GM19452 (cell line): ENCODE results near the gene SPO11.
A peak's percentile ranks its signal among the peaks of the same experiment; 100 is the strongest.
"Not testable (repeated sequence)": the region's sequence is repeated elsewhere in the genome, so short reads cannot be mapped to it uniquely, and the experiment has no call there.

Experiments used
- ATAC-seq: cut with Tn5 transposase; IDR thresholded peaks from one replicate; pipeline ENCODE4 v1.9.1; 2021; ENCODE audit not compliant: unreplicated experiment

SPO11 gene

DNA sequence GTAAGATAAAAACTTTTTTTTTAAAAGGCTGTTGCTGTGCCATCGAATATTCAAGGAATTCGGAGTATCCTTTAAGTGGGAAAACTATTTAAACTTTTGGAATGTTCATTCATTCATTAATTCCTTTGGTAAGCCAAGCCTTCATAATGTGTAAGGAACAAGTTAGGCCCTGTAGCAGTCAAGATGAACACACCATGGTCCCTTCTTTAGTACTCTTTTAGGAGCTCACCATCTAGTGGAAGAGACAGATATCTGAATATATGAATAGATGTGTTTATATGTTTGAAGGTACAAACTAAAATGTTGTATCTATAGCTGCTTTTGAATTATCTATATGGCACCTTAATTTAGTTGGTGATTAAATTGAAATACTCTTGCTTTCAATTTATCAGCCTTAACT, 5.8 kb downstream of the SPO11 start:
- ATAC-seq, result no peak

DNA sequence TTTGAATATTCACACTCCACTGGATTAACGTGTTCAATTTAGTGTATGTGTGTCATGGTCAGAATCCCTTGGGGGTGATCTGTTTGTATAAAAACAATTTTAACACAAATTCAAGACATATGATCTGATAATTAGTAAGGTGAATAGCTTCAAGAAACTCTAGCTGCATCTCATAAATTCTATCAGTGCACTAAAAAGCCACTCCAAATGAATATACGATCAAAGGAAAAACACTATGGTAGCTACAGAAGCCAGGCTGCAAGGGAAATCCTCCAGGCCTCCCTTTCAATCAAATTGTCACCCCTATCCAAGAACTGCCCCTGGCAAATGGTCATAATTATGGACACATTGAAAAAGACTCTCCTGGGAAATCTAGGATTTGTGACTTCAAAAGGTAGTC, 12.1 kb downstream of the SPO11 start:
- ATAC-seq, result no peak

DNA sequence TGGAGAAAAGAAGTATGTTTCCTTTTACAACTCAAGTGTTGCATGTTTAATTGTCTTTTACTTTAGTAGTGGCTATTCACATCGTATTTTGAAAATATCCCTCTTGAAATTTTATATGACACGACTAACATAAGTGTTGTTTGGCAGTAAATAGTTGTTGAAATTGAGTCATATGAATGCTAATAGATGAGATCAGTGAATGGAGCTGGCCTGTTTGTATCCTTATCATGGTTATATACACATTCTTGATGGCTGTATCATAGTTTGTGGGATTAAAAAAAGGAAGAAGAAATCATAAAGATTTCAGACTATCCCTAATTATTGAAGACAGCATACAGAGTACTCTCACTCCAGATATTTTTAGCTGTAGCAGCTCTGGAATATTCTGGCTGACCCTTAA, 13.2 kb downstream of the SPO11 start:
- ATAC-seq, result no peak

DNA sequence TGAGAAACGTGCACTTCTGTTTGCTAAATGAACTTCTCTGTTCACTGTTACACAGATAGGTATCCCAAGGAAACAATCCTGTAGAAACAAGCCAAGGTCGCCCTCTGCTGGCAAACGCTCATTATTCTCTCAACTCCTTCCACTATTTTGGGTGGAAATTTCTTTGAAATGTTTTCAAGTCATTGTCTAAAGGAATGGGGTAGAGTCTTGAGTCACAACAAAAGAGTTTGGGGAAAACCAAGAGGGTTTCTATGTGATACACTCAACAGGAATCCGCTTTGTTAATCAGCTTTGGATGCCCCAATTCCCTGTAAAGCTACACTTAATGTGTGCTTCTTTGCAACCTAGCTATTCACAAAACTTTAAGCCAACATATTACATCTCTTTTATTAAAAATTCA, 16.9 kb downstream of the SPO11 start:
- ATAC-seq, result no peak

DNA sequence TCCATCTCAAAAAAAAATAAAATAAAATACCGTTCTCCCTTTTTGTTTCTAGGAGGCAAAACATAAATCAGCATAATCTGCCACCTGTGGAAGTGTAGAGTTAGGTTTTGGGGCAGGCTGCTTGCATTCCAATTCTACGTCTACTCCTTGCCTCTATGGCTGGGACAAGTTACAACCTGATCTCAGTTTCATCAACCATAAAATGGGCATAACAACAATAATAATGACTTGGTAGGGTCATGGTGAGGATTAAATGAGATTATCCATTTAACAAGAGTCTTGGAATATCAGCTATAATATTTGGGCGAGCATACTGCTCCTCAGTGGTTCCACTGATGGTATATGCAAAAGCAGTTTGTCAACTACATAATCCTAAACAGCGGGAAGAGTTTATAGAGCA, 17.8 kb downstream of the SPO11 start:
- ATAC-seq, result no peak

DNA sequence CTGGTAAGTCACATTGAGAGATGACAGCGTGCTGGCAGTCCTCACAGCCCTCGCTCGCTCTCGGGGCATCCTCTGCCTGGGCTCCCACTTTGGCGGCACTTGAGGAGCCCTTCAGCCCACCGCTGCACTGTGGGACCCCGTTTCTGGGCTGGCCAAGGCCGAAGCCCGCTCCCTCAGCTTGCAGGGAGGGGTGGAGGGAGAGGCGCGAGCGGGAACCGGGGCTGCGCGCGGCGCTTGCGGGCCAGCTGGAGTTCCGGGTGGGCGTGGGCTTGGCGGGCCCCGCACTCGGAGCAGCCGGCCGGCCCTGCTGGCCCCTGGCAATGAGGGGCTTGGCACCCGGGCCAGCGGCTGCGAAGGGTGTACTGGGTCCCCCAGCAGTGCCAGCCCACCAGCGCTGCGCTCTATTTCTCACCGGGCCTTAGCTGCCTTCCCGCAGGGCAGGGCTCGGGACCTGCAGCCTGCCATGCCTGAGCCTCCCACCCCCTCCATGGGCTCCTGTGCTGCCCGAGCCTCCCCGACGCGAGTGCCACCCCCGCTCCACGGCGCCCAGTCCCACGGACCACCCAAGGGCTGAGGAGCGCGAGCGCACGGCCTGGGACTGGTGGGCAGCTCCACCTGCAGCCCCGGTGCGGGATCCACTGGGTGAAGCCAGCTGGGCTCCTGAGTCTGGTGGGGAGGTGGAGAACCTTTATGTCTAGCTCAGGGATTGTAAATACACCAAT, 18.8 kb downstream of the SPO11 start:
- ATAC-seq, result not testable (repeated sequence)

DNA sequence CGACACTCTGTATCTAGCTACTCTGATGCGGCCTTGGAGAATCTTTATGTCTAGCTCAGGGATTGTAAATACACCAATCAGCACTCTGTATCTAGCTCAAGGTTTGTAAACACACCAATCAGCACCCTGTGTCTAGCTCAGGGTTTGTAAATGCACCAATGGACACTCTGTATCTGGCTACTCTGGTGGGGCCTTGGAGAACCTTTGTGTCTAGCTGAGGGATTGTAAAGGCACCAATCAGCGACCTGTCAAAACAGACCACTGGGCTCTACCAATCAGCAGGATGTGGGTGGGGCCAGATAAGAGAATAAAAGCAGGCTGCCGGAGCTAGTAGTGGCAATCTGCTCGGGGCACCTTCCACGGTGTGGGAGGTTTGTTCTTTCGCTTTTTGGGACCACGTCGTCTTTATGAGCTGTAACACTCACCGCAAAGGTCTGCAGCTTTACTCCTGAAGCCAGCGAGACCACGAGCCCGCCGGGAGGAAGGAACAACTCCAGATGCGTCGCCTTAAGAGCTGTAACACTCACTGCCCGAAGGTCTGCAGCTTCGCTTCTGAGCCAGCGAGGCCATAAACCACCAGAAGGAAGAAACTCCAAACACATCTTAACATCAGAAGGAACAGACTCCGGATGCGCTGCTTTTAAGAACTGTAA, 19.4 kb downstream of the SPO11 start:
- ATAC-seq, result not testable (repeated sequence)

DNA sequence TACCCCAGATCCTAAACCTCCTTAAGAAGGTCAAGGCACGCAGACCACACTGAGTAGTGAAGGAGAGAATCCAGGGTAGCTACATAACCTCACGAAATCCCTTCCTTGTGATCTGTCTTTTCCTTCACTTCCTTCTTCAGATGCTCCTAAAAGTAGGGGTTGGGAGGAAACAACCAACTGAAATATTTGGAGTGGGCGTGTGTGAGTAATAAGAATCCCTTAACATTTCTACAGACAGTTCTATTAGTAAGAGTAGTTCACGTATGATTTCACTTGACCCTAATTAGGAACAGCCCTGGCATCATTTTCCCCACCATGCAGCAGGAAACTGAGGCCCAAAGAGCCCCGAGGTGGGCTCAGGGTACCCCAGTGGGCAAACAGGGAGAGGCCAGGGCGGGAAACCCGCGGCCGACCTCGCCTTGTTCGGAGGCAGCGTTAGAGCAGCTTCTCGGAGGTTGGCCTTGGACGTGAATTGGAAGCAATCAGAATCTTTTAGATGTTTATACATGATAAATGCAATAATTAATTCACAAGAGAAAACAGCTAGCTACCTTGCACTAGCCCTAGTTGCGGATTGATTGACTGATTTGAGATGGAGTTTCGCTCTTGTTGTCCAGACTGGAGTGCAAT, 20.6 kb downstream of the SPO11 start:
- no peak for ATAC-seq

DNA sequence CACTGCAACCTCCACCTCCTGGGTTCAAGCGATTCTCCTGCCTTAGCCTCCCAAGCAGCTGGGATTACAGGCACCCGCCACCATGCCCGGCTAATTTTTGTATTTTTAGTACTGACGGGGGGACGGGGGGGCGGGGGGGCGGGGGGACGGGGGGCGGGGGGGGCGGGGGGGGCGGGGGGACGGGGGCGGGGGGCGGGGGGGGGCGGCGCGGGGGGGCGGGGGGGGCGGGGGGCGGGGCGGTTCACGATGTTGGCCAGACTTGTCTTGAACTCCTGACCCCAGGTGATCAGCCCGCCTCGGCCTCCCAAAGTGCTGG, 21.1 kb downstream of the SPO11 start:
- ATAC-seq, result not testable (repeated sequence)

DNA sequence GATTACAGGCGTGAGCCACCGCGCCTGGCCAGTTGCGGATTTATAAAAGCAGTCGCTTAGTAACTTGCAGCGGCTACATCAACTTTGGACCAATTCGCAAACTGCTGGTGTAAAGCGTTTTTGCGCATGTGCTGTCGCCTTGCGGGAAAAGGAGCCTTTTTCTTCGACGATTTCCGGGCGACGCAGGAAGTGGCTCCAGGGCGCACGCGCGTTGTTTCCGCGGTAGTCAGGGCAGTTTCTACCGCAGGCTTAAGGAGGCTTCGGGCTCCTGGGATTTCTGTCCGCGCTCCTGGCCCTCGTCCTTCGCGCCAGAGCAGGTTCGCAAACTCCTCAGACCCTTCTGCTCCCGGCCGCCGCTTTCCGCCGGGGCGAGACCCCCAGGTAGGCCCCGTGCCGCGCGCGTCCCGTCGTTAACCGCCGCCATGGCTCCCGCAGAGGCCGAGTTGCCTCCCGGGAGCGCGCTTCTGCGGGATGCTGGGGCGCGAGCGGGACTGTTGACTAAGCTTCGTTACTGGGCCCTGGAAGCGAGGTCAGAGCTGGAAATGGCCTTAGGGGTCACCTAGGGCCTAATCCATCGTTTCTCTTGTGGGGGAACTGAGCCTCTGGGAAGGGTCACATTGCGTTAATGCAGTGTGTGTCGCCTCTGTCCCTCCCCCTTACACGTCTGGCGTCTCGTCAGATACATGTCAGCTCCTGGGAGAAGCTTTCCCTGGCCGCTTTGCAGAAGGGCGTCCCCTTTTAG, 21.6 kb downstream of the SPO11 start, which contains the start of gene RAE1:
Gene RAE1, plus strand, starts transcription at position 214 of the 742 bp plus-strand sequence. CDS start 2,784 bp downstream, outside the sequence.
- ATAC-seq, result peak; percentile 78

DNA sequence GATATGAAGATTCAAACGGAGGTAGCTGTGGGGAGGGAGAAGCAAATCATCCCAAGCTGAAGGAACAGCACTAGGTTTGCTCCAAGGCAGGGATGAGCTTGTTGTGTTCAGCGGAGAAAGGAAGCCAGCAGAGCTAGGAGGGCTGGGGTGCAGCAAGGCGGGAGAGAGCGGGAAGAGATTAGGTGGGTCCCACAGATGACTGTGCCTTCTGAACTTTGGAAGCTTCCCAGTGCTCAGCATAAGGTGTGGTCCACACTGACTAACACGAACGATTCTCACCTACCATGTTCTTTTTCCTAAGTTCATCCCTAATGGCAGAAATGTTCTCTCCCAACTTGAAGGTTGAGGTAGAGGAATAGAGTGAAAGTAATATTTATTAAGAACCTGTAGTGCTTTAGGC, 22.7 kb downstream of the SPO11 start:
- ATAC-seq, result no peak

DNA sequence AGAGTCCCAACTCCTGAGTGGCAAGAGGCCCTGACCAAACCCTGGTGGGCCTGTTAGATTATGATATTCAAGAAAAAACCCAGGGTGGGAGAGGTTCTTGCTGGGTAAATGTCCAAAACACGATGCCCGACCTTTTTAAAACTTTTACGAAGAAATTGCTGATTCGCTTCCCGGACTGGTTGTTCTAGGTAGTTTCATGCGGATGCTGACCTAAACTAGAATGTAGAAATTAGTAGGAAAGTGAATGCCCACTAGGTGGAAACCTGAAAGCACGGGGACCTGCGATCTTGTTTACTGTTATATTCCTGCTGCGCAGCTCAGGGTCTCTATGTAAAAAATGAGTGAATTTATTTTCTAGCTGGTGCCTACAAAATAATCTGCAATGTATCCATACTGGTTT, 23.7 kb downstream of the SPO11 start:
- no peak for ATAC-seq

DNA sequence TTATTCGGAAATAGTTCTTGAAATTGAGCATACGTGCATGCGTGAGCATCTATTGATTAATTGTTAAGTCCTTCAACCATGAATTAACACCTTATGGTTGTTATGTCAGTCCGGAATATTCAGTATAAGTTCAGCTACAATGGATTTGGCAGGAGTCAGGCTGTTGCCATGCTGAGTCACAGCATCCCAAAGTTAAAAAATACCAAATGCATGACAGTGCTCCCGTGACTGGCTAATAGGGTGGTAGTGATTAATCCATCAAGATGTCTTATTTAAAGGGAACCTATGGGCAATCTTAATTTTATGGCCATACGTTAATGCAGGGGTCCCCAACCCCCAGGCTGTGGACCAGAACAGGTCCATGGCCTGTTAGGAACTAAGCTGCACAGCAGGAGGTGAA, 31.9 kb downstream of the SPO11 start:
- ATAC-seq, result no peak

DNA sequence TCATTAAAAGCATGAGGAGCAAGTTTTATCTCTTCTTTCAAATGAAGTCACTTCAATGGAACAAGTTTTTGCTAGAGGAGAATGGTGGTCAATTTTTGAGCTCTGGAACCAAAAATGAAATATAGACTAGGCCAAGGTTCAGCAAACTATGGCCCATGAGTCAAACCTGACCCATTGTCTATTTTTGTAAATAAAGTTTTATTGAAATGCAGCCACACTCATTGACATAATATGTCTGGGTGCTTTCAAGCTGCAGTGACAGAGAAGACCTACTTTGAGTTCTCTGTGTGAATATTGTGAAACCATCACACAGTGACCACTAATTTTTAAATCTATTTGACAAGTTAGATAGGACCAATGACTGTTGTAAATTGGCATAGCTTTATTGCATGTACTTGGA, 34.8 kb downstream of the SPO11 start:
- ATAC-seq, result no peak

DNA sequence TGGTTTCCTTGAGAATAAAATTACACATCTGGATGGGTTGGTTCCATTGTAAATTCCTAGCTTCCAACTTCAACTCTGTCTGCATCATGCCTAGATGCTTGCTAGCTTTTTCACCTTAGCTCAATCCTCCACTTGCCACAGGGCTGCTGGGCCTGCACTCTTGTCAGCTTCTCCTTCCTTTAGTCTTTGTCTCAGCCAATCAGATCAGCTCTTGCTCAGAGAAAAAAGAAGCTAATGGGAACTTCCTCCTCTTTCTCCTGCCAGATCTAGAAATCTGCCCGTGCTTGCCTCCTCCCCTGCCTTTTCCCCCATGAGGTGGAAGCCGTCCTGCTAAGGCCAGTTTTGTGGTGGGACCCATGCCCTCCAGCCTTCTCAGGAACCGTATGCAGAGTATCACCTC, 40.0 kb downstream of the SPO11 start:
- ATAC-seq, result no peak

DNA sequence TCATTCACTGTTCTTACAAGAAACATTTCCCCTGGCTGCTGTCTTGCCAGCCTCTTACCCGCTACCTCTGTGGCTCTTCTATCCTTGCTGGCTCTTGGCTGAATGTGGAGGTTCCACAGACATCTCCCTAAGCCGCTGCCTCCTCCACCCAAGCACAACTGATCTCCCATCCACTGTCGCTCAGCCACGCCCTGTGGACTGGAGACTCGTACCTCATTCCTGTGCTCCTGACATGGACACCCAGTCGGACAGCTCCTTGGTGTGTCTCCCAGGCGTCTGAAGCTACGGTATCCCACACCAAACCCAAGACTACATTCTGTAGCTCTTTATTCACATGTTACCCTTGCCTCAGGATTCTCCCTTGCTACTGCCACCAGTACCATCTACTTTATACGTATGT, 40.7 kb downstream of the SPO11 start:
- ATAC-seq, result no peak

DNA sequence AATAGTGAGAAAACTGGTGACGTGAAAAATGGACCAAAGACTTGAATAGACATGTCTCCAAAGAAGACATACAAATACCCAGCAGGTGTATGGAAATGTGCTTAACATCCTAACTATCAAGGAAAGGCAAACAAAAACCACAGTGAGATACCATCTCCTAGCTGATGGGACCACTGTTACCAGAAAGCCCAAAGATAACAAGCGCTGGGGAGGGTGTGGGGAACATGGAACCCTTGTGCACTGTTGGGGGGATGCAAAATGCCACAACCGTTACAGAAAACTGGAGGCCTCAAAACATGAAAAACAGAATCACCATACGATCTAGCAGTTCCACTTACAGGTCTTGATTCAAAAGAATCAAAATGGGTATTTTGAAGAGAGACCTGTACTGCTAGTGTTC, 41.8 kb downstream of the SPO11 start:
- ATAC-seq, result no peak

DNA sequence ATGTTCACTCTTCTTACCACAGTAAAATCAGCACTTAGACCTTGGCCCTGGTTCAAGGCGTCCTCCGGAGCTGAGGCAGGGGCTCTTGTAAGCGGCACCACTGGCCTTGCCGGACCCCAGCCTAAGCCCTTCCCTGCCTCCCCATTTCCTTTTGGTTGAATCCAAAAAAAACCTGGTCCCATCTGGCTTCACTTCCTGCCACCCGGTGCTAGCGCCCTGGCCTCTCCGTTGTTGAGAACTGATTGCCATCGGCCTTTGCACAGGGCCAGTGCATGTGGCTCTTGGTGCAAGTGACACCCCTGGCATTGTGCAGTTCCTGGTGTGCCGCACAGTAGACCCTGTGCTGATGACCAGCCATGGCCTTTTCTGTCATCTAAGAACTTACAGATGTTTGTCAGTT, 42.6 kb downstream of the SPO11 start:
- no peak for ATAC-seq

DNA sequence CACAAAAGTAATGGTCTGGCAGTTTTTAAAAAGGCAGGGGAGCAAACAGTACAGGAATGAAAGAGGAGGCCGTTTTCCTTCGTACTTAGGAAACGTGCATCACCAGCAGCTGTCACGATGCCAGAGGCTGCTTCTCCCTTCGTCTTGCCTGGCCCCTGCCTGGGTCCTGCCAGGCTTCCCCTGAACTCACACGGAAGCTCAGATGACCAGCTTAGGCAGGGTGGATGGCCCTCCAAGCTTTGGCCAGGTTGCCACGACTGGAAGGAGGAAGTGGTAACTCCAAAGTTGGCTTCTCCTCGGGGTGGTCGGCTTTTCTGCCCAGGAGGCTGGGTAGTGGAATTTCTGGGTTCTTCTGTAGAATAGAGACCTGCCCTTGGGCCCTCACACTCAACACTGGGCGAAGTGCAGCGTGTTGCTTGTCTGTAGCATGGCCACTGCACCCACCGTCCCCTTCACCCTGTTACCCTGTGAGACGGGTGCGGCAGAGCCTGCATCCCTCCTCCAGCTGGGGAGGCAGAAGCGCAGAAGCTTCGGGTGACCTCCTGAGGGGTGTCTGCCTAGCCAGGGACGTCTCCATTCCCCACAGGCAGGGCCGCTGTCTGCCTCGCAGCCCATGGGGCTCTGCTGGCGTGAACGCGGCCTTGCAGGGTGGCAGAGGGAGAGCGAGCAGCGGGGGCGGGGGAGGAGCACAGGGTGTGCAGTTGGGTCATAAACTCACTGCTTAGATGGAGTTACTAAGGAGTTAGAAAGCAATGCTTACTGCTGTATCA, 43.2 kb downstream of the SPO11 start:
- ATAC-seq, result no peak

DNA sequence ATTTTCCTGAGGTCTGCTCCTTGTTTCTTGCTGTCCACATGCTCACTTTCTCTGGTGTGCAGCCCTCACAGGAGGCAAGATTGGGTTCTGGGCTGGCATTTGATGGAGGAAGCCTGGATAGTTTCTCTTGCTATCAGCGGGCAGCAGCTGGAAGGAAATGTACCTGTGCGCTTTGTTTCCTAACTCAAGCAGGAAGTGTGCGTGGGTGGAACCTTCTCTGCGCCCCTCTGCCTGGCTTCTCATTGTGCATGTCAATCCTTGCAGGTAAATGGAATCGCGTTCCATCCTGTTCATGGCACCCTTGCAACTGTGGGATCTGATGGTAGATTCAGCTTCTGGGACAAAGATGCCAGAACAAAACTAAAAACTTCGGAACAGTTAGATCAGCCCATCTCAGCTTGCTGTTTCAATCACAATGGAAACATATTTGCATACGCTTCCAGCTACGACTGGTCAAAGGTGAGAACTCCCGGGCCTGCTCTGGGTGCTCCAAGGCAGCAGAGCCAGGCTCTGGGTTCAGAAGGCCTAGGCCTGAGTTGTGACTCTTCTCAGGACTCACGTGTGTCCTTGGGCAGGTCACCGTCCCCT, 44.8 kb downstream of the SPO11 start:
- ATAC-seq, result no peak
